GM18870 (cell line): ENCODE results near the gene PMS2.
"Not testable (repeated sequence)": the region's sequence is repeated elsewhere in the genome, so short reads cannot be mapped to it uniquely, and the experiment has no call there.

ENCODE experiments used
- ATAC-seq: cut with Tn5 transposase; IDR thresholded peaks from one replicate; pipeline ENCODE4 v1.9.1; 2021; ENCODE audit warnings: moderate library complexity; ENCODE audit not compliant: unreplicated experiment

Gene PMS2

GRCh38 chr7:6020371-6021286 is 11.8 kb upstream of the PMS2 start:
- ATAC-seq = no peak

- ATAC-seq = no peak
These were observed 7.8 kb upstream of the PMS2 start for GRCh38 chr7:6016653-6016966.

- no peak for ATAC-seq
These were observed 7.2 kb upstream of the PMS2 start for GRCh38 chr7:6015917-6016652.

GRCh38 chr7:6012355-6013104 is 3.7 kb upstream of the PMS2 start:
- no peak for ATAC-seq

- ATAC-seq = no peak
These were observed 2.7 kb upstream of the PMS2 start for GRCh38 chr7:6011541-6011940.

- not testable (repeated sequence) for ATAC-seq
These were observed 1.5 kb upstream of the PMS2 start for GRCh38 chr7:6010370-6010769.

GRCh38 chr7:6007835-6008590 is 836 bp downstream of the PMS2 start:
- ATAC-seq = not testable (repeated sequence)

GRCh38 chr7:6007386-6007785 is 1.5 kb downstream of the PMS2 start:
- ATAC-seq = no peak

- no peak for ATAC-seq
These were observed 11.5 kb downstream of the PMS2 start for GRCh38 chr7:5997210-5997808.

- ATAC-seq = not testable (repeated sequence)
These were observed 21.8 kb downstream of the PMS2 start for GRCh38 chr7:5987061-5987460.

- ATAC-seq = not testable (repeated sequence)
These were observed 29.1 kb downstream of the PMS2 start for GRCh38 chr7:5979680-5980314.

GRCh38 chr7:5973580-5973979 is 35.3 kb downstream of the PMS2 start:
- not testable (repeated sequence) for ATAC-seq

GRCh38 chr7:5970347-5970911 is 38.4 kb downstream of the PMS2 start, which contains the start of gene RSPH10B:
TSS of gene RSPH10B (minus strand) at chr7:5970689. CDS start at chr7:5967116, 3,573 bp downstream.
- ATAC-seq = not testable (repeated sequence)

GRCh38 chr7:5963810-5964209 is 45.0 kb downstream of the PMS2 start:
- not testable (repeated sequence) for ATAC-seq

GRCh38 chr7:5963205-5963604 is 45.6 kb downstream of the PMS2 start:
- ATAC-seq = not testable (repeated sequence)

- ATAC-seq = not testable (repeated sequence)
These were observed 73.9 kb downstream of the PMS2 start for GRCh38 chr7:5934945-5935450.

GRCh38 chr7:5931905-5932644 is 76.8 kb downstream of the PMS2 start:
- ATAC-seq = not testable (repeated sequence)

GRCh38 chr7:5931250-5931649 is 77.6 kb downstream of the PMS2 start:
- not testable (repeated sequence) for ATAC-seq
